GM10266 (cell line): ENCODE data around the gene CRYL1.

Source experiments
- DNase-seq: peaks from one replicate; pipeline ENCODE4 v3.0.0; 2012; ENCODE audit errors: extremely low spot score
- CTCF ChIP-seq: IDR thresholded peaks from 2 replicates; pipeline ENCODE4 v1.5.1; 2012; ENCODE audit warnings: mild to moderate bottlenecking, low read depth; ENCODE audit not compliant: control insufficient read depth, insufficient read depth; ENCODE audit errors: missing control alignments

The CRYL1 gene

DNA sequence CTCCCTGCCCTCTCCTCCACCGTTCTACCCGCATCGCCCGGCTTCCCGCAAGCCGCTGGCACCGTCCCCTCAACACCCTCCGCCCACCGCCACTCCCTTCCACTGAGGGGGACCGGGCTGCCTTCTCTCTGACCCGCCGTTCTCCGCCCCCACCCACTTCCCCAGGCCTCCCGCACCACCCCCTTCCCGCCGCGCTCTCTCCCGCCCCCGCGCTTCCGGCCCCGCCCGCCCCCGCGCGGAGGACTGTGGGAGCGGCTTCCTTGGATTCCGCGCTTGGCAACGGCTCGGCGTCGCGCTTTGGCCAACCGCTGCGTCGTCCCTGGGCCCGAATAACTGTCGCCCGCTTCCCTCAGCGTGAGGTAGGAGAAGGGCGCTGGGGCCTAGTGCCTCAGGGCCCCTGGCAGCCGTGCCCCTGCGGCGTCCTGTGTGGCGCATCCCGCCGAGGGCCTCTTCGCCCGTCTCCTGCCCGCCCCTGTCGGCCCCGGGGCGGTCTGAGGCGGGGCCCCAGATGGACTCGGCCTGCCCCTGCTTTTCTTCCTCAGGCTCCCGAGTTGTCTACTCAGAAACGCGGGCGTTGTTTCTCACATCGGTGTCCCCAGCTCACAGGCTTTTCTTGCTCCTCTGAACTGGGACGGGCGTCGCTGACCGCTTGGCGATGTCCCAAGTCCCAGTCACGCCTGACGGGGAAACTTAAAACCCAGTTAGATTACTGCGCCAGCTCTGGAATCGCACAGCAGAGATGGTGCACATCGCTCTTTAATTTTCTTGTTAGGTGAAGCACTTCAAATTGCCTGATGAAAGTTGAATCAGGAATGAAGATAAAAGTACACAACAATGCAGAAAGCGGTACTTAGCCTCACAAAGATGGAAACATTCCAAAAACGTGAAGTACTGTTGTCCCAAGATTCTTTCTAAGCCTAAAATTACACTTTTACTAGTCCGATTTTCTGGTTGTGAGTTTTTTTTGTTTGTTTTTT lies 41.5 kb upstream of the CRYL1 start, which contains the start of gene IFT88:
Gene IFT88 (plus strand): TSS at position 260 of the 977 bp plus-strand sequence. CDS start 7,229 bp downstream, outside the sequence.
- TF ChIP-seq CTCF: no peak
- DNase-seq: peak; percentile 87

GRCh38 chr13:20566468-20566897 lies 40.8 kb upstream of the CRYL1 start:
- no peak for DNase-seq
- no peak for TF ChIP-seq CTCF

GRCh38 chr13:20565115-20565736 lies 39.6 kb upstream of the CRYL1 start:
- DNase-seq: no peak
- no peak for TF ChIP-seq CTCF

DNA sequence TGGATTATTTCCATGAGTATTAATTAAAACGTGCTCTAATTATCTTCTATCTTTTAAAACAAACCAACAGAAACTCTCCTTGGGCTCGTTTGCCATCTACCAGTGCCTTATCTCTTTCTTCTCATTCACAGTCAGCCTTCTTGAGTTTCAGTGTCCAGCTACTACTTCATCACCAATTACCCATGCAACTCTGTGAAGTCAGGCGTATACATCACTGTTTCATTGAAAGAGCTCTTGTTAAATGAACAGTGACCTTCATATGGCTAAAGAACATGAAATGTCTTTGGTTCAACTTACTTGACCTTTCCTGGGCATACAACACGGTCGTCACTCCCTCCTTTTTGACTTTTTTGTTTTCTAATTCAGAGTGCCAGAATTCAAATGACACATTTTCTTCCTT lies 36.1 kb upstream of the CRYL1 start:
- no peak for TF ChIP-seq CTCF
- DNase-seq: no peak

GRCh38 chr13:20559659-20560356 lies 34.2 kb upstream of the CRYL1 start:
- no peak for DNase-seq
- no peak for TF ChIP-seq CTCF

- no peak for TF ChIP-seq CTCF
- DNase-seq: no peak
Observed at GRCh38 chr13:20558982-20559381, 33.3 kb upstream of the CRYL1 start.
